Right lobe of liver (tissue), 4 donors: ENCODE data around the gene HAT1.

Source experiments
- CTCF ChIP-seq, 4 donors: fragments of 200-600 bp in 3 of 4; fragments of 450-650 bp in 1 of 4; IDR thresholded peaks; one replicate each; pipeline versions ENCODE4 v1.5.1 to v1.8.0; 2016 to 2022; ENCODE audit warnings: antibody characterized with exemption in 4 of 4, mild to moderate bottlenecking in 2 of 4
- POLR2A ChIP-seq: fragments of 450-650 bp; IDR thresholded peaks from one replicate; pipeline ENCODE4 v1.6.1; 2017; ENCODE audit warnings: antibody characterized with exemption, mild to moderate bottlenecking
- donor health status: DM: no; HTN: no; CAD: no.
- donor health status: DM: no; HTN: no; CAD: no.
- donor health status: DM: no; HTN: yes; CAD: no.

GRCh38 chr2:171943869-171944268 is 21.6 kb downstream of the HAT1 start:
- no peak for TF ChIP-seq CTCF (IDR thresholded peaks at IDR 0.05)
- no peak for TF ChIP-seq POLR2A
